RWPE1 (cell line): ENCODE data around the gene TRPM3.

ENCODE experiments used
- CTCF ChIA-PET: fragments of 350-600 bp; sonication (Branson Sonifier 250); formaldehyde crosslinking; extraction: SDS; loops from one replicate; lab custom pipeline; 2021; lab: Yijun Ruan, JAX
- POLR2A ChIA-PET: fragments of 400-600 bp; formaldehyde crosslinking; extraction: SDS; loops from one replicate; lab custom pipeline; 2020; ENCODE audit warnings: antibody characterized with exemption; ENCODE audit not compliant: low non-redundant PET; lab: Yijun Ruan, JAX
- DNase-seq: peaks from one replicate; pipeline ENCODE4 v3.0.0; 2012; ENCODE audit warnings: low spot score
- H3K27ac ChIP-seq: fragments of 450-650 bp; 2 replicates; pipeline ENCODE4 v1.5.1; 2017
- CTCF ChIP-seq: fragments of 450-650 bp; conservative IDR thresholded peaks from 2 replicates; pipeline ENCODE4 v1.5.1; 2017; ENCODE audit warnings: low read depth, mild to moderate bottlenecking

TRPM3 gene

GRCh38 chr9:70805949-70806348 is 315.5 kb downstream of the TRPM3 start:
- ChIA-PET POLR2A (no interaction called here), CTCF (no interaction called here)
- TF ChIP-seq CTCF = no peak
- H3K27ac ChIP-seq = no peak overlapping the region
- DNase-seq = no peak

- POLR2A ChIA-PET = no interaction called here
- TF ChIP-seq CTCF = no peak
- CTCF ChIA-PET = interaction anchor here (0.7 kb wide), 2 partner anchors 287 to 374 kb away, joined by 3 to 5 read pairs; no protein-coding TSS in a partner anchor
Measured at GRCh38 chr9:70802758-70803436, 318.5 kb downstream of the TRPM3 start.

GRCh38 chr9:70802206-70802605 is 319.2 kb downstream of the TRPM3 start:
- no peak overlapping the region for H3K27ac ChIP-seq
- no peak for DNase-seq
- ChIA-PET POLR2A (no interaction called here), CTCF (interaction anchor here (0.5 to 0.7 kb wide), 2 partner anchors 28 to 288 kb away, joined by 3 read pairs; no protein-coding TSS in a partner anchor)
- no peak for TF ChIP-seq CTCF

More at GRCh38 chr9:70802758-70803436, 318.5 kb downstream of the TRPM3 start:
- H3K27ac ChIP-seq = no peak overlapping the region
- DNase-seq = no peak

- CTCF ChIA-PET = interaction anchor here (0.6 kb wide), 2 partner anchors 15 to 200 kb away, joined by 3 to 5 read pairs; no protein-coding TSS in a partner anchor
- no peak overlapping the region for H3K27ac ChIP-seq
- POLR2A ChIA-PET = no interaction called here
- no peak for DNase-seq
- TF ChIP-seq CTCF = no peak
Measured at GRCh38 chr9:70801181-70801829, 320.1 kb downstream of the TRPM3 start.

GRCh38 chr9:70798018-70798417 is 323.4 kb downstream of the TRPM3 start:
- ChIA-PET CTCF (no interaction called here), POLR2A (no interaction called here)
- TF ChIP-seq CTCF = no peak
- DNase-seq = no peak
- no peak overlapping the region for H3K27ac ChIP-seq

- ChIA-PET POLR2A (no interaction called here), CTCF (interaction anchor here (0.5 to 0.8 kb wide), 4 partner anchors 8 to 470 kb away, joined by 3 to 6 read pairs (median 4); no protein-coding TSS in a partner anchor)
- DNase-seq = no peak
- H3K27ac ChIP-seq = no peak overlapping the region
- no peak for TF ChIP-seq CTCF
Measured at GRCh38 chr9:70795841-70796240, 325.6 kb downstream of the TRPM3 start.
